Activated naive CD4-positive, alpha-beta T cell treated with anti-CD3 and anti-CD28 coated beads, Interleukin-2, amount 50 U/mL, for 72 hours (primary cell): ENCODE measurements around the gene RPS2. TPM values are rescaled to one million over a fixed set of nuclear protein-coding genes. Genes with fewer than 3 reads are reported as not detected.
"Not testable (repeated sequence)": the region's sequence is repeated elsewhere in the genome, so short reads cannot be mapped to it uniquely, and the experiment has no call there.

Source experiments
- ATAC-seq, 2 donors: fragments of 150-1000 bp; cut with Tn5 transposase; 2 replicates each; pipeline ENCODE4 v1.10.0; 2021; ENCODE audit warnings: mild to moderate bottlenecking in 2 of 2, moderate library complexity in 2 of 2
- DNase-seq, 2 donors: peaks; one replicate each; pipeline ENCODE4 v3.0.0; 2021 to 2022; ENCODE audit warnings: low spot score in 2 of 2
- H3K27ac Mint-ChIP-seq, 2 donors: one replicate each; pipeline ENCODE4 v1.8.0; 2022; ENCODE audit warnings: mild to moderate bottlenecking in 2 of 2, mixed read lengths in 2 of 2
- H3K36me3 Mint-ChIP-seq, 2 donors: one replicate each; pipeline ENCODE4 v1.8.0; 2022; ENCODE audit warnings: mixed read lengths in 2 of 2
- H3K9me3 Mint-ChIP-seq, 2 donors: one replicate each; pipeline ENCODE4 v1.8.0; 2022; ENCODE audit warnings: mixed read lengths in 2 of 2
- total RNA-seq, 2 donors: library from RNA; stranded (reverse); gene quantifications; one replicate each; pipeline ENCODE4 v1.2.3, GENCODE V29; 2022

Gene RPS2
- total RNA-seq, 2 donors from 2014 or later, result 5,211 to 5,668 TPM

DNA sequence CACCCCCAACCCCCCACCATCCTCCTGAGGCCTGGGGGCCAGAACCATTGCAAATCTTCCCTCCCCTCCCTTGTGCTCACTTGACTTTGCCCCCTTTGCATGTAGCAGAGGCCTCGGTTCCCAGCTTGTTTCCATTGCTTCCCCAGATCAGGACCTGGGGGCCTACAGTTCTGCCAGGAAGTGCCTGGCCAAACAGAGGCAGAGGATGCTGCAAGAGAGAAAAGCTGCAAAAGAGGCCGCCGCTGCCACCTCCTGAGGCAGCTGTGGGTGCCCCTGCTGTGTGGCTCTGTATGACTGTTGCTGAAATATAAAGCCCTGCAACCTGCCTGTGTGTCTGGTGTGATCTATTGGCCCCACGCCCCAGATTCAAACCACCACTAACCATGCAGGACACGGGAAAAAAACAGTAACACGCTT lies 3.0 kb downstream of the RPS2 start:
- peak overlapping the region; percentile 97 to 99 for H3K27ac Mint-ChIP-seq
- DNase-seq (no peak), ATAC-seq (no peak)
- H3K9me3 Mint-ChIP-seq, result no peaks in the 10 kb centered on the region
- H3K36me3 Mint-ChIP-seq, result peaks cover 47 to 59% of the 10 kb centered on the region in 2 donors

DNA sequence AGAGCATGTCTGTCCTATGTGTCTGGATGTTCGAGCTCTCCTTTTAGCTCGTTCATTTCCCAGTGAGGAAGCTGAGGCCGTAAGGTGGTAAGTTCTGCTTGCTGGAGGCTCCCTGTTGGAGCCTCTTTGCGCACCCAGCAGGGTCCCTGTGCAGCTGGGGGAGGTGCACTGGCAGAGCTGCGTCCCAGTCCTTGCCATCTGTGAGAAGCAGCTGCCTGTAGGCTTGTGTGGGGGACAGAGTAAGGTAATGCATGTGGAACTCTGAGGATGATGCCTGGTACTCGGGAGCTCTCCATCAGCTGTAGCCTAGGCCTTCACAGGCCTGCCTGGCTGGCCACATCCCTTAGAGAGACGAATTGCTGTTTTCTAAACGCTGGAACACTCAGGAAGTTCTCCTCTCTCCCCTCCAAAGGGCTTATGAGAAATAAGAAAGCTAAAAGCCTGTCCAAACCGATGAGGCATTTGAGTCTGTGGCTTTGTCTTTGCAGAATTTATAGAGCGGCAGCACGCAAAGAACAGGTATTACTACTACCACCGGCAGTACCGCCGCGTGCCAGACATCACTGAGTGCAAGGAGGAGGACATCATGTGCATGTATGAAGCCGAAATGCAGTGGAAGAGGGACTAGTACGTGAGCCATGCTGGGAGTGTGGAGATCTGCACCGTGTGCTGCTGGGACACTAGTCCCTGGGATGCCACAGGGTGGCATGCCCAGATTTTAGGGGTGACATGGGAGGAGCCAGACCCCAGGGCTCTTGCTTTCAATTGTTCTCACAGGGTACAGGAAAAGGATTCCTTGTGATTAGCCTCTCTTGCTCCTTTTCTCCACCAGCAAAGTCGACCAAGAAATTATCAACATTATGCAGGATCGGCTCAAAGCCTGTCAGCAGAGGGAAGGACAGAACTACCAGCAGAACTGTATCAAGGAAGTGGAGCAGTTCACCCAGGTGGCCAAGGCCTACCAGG lies 3.7 kb downstream of the RPS2 start:
- Mint-ChIP-seq H3K27ac (peak overlapping the region; percentile 94 to 98), H3K9me3 (no peaks in the 10 kb centered on the region), H3K36me3 (peaks cover 47 to 59% of the 10 kb centered on the region in 2 donors)
- ATAC-seq (peak in 1 of 2 donors; percentile 1), DNase-seq (peak in 1 of 2 donors; percentile 50)

DNA sequence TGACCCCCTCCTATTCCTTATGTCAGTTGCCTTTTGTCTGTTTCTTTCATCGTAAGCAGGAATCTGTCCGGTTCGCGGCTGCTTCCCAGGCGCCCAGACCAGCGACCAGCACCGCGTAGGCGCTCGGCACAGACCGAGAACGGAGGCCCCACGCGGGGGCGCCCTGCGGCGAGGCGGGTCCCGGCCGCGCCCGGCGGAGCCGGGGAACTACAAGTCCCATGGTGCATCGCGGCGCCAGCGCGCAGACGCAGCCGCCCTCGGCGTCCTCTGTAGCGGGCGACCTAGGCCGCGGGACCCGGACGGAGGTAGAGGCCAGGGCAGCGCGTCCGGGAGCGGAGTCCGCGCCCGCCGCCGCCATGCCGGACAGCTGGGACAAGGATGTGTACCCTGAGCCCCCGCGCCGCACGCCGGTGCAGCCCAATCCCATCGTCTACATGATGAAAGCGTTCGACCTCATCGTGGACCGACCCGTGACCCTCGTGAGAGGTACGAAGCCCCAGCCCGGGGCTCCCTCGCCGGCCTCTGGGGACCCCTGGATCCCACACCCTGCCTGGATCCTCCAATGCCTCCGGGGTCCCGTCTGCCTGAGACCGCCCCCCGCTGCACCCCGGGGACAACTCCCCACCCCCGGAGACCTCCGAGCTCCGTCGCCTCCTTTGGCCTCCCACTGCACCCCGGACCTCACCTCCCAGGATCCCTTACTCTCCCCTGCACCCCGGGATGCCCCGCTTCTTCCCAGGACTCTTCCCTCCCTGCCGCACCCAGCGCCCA lies 5.2 kb downstream of the RPS2 start, which contains the start of gene NDUFB10:
NDUFB10 (plus strand) TSS at position 270 of the 771 bp plus-strand sequence; CDS start at position 357, 87 bp downstream.
- peak within 1 kb of the TSS; percentile 94 to 98 for H3K27ac Mint-ChIP-seq
- H3K9me3 Mint-ChIP-seq, result no peaks in the 10 kb centered on the region
- H3K36me3 Mint-ChIP-seq, result peaks cover 32 to 45% of the 10 kb centered on the region in 2 donors
- DNase-seq, result peak; percentile 95 to 97
- peak; percentile 79 to 91 for ATAC-seq

DNA sequence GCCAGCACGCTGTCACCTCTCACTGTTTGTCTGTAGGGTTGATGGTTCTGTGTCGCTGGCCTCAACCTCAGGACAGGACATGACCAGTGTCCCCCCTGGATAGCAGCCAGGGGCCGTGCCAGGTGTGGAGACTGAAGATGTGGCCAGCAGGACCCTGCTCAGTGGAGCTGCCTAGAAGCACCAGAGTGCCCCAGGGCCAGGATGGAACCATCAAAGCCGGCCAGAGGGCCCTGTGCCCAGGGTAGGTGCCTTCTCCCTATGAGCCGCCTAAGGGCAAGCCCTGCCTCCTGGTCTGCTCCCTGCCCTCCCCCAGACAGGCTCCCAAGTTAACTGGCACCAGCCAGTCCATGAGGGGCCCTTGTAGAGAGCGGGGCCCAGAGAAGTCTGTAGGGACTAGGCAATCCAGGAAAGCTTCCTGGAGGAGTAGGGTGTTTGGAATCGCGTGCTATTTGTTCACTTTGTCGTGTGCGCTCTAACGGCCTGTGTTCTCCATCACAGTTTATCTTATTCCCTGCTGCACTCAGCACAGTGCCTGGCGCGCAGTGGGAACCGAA lies 5.8 kb downstream of the RPS2 start:
- peak; percentile 3 to 18 for ATAC-seq
- H3K36me3 Mint-ChIP-seq, result peaks cover 25 to 38% of the 10 kb centered on the region in 2 donors

DNA sequence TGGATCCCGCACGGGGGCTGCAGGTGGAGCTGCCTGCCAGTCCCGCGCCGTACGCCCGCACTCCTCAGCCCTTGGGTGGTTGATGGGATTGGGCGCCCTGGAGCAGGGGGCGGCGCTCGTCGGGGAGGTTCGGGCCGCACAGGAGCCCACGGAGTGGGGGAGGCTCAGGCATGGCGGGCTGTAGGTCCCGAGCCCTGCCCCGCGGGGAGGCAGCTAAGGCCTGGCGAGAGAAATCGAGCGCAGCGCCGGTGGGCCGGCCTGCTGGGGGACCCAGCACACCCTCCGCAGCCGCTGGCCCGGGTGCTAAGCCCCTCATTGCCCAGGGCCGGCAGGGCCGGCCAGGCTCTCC lies 6.5 kb downstream of the RPS2 start:
- DNase-seq, H3K27ac Mint-ChIP-seq, ATAC-seq, H3K9me3 Mint-ChIP-seq: not testable (repeated sequence)
- H3K36me3 Mint-ChIP-seq, result peaks cover 18 to 31% of the 10 kb centered on the region in 2 donors

More for the DNA sequence above, 5.8 kb downstream of the RPS2 start:
- DNase-seq, result no peak
- Mint-ChIP-seq H3K27ac (peak overlapping the region in 1 of 2 donors; percentile 94), H3K9me3 (no peaks in the 10 kb centered on the region)

DNA sequence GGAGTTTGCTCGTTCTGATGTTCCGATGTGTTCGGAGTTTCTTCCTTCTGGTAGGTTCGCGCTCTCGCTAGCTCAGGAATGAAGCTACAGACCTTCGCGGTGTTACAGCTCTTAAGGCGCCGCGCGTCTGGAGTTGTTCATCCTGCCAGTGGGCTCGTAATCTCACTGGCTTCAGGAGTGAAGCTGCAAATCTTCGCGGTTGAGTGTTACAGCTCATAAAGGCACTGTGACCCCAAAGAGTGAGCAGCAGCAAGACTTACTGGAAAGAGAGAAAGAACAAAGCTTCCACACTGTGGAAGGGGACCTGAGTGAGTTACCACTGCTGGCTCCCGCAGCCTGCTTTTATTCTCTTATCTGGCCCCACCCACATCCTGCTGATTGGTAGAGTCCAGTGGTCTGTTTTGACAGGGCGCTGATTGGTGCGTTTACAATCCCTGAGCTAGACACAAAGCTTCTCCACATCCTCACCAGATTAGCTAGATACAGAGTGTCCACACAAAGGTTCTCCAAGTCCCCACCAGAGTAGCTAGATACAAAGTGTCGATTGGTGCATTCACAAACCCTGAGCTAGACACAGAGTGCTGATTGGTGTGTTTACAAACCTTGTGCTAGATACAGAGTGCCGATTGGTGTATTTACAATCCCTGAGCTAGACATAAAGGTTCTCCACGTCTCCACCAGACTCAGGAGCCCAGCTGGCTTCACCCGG lies 7.0 kb downstream of the RPS2 start:
- not testable (repeated sequence) for H3K27ac Mint-ChIP-seq, DNase-seq, ATAC-seq, H3K9me3 Mint-ChIP-seq
- peaks cover 13 to 26% of the 10 kb centered on the region in 2 donors for H3K36me3 Mint-ChIP-seq

DNA sequence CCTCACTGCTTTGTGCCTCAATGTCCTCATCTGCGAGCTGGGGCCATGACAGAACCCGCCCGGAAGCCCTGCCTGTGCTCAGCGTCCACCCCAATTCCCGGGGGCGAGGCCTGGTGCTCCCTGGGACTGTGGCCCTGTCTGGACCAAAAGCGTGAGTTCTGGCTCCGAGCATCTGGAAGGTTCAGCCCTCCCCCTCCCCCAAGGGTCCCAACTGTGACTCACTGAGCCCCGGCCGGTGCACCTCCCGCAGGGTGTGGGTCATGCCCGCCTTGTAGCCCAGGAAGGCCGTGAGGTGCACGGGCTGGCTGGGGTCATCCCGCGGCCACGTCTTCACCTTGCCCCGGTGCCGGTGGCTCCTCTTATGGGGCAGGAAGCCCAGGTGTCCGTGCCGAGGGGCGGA lies 10.9 kb downstream of the RPS2 start:
- no peak for ATAC-seq

DNA sequence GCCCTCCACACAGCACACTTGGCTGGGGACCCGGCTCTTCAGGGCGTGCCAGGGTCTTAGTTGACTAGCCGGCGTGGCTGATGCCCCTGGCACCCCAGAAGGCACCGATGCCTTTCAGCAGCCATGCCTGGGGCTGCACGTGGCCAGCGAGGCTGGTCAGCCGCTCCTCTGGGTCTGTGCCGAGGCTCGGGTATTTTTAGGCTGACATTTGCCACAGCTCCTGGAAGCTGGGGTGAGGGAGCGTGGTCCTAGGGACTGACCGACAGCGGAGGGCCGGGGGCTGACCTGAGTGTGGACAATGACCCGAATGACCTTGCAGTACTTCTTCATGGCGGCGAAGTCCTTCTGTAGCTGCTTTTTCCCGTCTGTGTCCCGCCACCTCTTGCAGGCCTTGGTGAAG lies 14.1 kb downstream of the RPS2 start:
- Mint-ChIP-seq H3K27ac (no peak overlapping the region), H3K9me3 (no peaks in the 10 kb centered on the region), H3K36me3 (no peaks in the 10 kb centered on the region)
- DNase-seq (no peak), ATAC-seq (no peak)

More for the DNA sequence above, 10.9 kb downstream of the RPS2 start:
- peak in 1 of 2 donors; percentile 55 for DNase-seq
- Mint-ChIP-seq H3K27ac (no peak overlapping the region), H3K36me3 (no peaks in the 10 kb centered on the region), H3K9me3 (no peaks in the 10 kb centered on the region)

DNA sequence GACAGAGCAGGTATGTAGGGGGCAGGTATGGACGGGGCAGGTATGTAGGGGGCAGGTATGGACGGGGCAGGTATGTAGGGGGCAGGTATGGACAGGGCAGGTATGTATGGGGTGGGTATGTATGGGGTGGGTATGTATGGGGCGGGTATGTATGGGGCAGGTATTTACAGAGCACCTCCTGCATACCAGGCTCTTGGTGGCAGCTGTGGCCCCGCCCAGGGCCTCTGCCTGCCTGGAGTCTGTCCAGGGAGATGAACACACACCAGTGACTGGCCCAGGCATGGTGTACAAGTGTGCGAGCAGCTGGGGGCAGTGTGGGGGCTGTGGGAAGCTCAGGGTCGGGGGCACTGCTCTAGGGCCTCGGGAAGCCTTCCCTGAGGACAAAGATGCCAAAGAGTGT lies 14.6 kb downstream of the RPS2 start:
- DNase-seq (no peak), ATAC-seq (no peak)
- H3K9me3 Mint-ChIP-seq, result no peaks in the 10 kb centered on the region
- no peaks in the 10 kb centered on the region for H3K36me3 Mint-ChIP-seq
- no peak overlapping the region for H3K27ac Mint-ChIP-seq

DNA sequence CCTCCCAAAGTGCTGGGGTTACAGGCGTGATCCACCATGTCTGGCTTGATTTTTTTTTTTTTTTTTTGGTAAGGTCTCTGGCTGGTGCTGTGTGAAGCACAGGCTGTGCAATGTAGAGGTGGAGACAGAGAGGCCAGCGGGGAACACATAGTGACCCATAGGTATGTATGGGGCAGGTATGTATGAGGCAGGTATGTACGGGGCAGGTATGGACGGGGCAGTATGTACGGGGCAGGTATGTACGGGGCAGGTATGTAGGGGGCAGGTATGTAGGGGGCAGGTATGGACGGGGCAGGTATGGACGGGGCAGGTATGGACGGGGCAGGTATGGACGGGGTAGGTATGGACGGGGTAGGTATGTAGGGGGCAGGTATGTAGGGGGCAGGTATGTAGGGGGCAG lies 15.1 kb downstream of the RPS2 start:
- DNase-seq, result no peak
- Mint-ChIP-seq H3K27ac (no peak overlapping the region), H3K9me3 (no peaks in the 10 kb centered on the region), H3K36me3 (no peaks in the 10 kb centered on the region)
- no peak for ATAC-seq

DNA sequence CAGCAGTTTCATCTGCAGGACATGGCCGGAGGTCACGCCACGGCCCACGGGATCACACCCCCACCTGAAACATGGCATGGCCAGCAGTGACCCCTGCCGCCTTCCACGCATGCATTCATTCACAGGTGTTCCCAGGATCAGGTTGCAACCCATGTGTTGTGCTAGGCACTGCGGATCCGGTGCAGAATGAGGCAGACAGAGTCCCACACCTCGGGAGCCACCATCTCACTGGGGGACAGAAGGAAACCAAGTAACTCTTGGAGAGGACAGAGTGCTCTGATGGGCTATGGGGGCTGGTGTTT lies 17.3 kb downstream of the RPS2 start:
- ATAC-seq (no peak), DNase-seq (no peak)
- peak overlapping the region in 1 of 2 donors; percentile 84 for H3K27ac Mint-ChIP-seq
- H3K9me3 Mint-ChIP-seq, result no peaks in the 10 kb centered on the region
- peaks cover 0 to 5% of the 10 kb centered on the region in 2 donors for H3K36me3 Mint-ChIP-seq

DNA sequence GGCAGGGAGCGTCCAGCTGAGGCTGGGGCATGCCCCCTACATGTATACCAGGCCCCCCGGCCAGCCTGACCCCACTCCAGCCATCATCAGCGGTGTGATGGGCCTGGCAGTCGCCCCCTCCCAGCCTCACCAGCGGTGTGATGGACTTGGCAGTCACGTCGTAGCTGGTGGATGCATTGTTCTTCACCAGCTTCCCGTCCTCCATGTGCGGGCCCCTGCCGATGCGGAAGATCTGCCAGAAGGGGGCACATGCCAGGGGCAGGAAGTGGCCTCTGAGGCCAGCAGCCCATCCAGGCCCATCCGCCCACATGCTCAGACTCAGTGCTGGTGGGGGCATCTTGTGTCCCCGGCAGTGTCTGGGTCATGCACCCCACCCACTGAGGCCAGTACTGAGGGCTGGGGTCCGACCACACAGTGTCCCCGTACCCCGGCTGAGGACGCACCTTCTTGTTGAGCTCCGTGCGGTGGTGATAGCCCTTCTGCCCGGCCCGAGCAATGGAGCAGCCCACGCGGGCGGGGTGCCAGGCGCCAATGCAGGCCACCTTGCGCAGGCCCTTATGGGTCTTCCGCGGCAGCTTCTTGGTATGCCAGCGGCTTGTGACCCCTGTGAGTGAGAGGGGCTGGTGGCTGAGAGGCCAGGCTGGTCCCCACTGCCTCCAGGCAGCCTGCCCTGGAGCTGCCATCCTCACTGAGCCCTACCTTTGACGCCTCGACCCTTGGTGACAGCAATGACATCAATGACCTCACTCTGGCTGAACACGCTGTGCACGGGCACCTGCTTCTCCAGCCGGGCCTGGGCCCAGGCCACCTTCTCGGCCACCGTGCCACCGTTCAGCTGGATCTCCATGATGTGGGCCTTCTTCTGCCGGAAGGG lies 17.9 kb downstream of the RPS2 start:
- no peaks in the 10 kb centered on the region for H3K9me3 Mint-ChIP-seq
- H3K36me3 Mint-ChIP-seq, result peaks cover 0 to 7% of the 10 kb centered on the region in 2 donors
- ATAC-seq, result no peak
- DNase-seq, result no peak
- no peak overlapping the region for H3K27ac Mint-ChIP-seq

DNA sequence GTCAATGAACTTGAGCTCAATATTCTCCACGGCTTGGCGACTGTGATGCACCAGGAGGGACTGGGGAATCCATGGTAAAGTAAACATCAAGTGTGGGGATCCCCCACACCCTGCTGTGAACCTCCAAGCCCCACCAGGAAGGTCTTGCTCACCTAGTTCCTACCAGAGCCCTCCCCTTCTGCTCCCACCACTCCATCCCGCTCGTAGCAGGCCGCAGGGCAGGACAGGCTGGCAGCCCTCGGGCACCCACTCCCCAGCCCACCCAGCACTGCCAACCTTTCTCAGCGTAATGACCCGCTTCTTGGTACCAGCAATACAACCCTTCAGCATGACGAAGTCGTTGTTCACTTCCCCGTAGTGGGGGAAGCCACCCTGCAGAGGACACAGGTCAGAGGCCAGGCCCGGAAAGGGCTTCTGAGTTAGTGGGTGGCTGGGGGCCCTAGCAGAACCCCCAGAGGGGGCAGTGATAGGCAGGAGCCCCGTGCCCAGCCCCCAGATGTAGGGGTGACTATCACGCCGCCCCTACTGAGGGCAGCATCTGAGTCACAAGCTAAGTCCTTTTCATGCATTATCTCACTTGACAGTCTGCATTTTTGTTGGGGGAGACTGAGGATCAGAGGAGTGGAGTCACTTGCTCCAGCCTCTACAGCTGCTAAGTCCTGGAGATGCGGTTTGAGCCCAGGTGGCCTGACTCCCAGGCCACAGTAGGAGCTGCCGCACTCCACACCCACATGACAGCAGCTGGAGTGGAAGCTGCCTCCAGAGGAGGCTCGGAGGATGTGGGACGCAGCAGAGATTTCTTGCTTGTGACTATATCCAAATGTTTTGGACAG lies 18.9 kb downstream of the RPS2 start:
- Mint-ChIP-seq H3K36me3 (peaks cover 0 to 11% of the 10 kb centered on the region in 2 donors), H3K27ac (no peak overlapping the region), H3K9me3 (no peaks in the 10 kb centered on the region)
- DNase-seq, result no peak
- no peak for ATAC-seq

DNA sequence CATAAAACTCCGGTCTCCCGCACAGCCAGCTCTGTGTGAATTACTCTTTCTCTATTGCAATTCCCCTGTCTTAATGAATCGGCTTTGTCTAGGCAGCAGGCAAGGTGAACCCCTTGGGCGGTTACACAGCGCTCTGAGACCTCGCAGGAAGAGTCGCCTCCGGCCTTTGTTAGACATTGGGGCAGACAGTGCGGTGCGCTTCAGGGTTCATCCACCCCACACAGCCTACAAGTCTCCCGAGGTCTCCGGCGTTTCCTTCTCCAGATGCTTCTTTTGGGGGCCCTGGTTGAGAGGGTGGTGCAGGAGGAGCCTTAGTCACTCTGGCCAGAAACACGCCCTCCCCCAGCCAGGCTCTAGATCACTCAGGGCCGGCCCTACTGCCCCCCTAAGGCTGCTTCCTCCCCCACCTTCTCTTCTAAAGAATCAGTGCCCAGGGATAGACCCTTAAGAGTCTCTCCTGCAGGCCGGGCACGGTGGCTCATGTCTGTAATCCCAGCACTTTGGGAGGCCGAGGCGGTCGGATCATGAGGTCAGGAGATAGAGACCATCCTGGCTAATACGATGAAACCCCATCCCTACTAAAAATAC lies 19.9 kb downstream of the RPS2 start:
- DNase-seq (no peak), ATAC-seq (no peak)
- no peaks in the 10 kb centered on the region for H3K9me3 Mint-ChIP-seq
- H3K27ac Mint-ChIP-seq, result no peak overlapping the region
- peaks cover 0 to 11% of the 10 kb centered on the region in 2 donors for H3K36me3 Mint-ChIP-seq
